Measurements from ENCODE around the gene SLC11A2. TPM values are rescaled to one million over a fixed set of nuclear protein-coding genes. Genes with fewer than 3 reads are reported as not detected.

SLC11A2 gene
- 10 to 100 TPM; 22.9 to 71.0 (median 61.4) TPM for total RNA-seq

DNA sequence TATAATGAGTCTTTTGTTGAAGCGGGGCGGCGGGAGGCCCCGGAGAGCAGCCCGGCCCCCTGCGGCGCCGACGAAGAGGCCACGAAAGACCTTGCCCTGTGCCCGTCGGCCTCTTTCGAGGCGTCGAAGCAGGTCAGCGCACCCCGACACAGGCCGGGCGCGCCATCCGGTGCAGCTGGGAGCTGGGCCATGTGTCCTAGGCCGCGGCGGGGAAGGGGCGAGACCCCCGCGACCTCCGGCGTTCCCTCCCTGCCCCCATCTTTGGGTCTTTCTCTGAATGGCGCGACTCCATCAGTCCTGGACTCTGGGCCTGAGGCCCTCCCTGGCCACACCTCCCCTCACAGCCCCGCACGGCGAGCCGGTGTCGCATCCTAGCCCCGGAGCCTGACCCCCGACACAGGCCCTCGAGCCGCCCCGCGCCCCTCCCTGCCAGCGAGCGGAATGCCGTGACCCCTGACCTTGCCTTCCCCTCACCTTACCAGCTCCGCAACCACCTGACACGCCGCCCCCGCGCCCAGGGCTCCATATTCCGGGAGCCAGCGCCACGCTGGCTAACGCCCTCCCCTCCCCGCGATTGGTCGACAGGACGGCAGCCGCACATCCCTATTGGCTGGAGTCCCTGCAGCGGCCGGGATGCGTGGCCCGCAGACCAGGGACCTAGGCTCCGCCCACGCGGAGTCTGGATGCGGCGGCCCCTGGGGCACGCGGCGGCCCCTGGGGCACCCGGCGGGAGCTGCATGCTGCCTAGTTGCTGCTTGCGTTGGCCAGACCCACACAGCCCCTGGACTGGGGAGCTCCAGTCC lies at the start of gene SLC11A2:
Gene SLC11A2 (minus strand): TSS at position 549 of the 803 bp plus-strand sequence. CDS start 15,656 bp downstream, outside the sequence.
- H3K36me3 ChIP-seq, result no peaks in the 10 kb centered on the region
- H3K27me3 ChIP-seq, result no peaks in the 10 kb centered on the region
- H3K4me1 ChIP-seq, result no peaks in the 10 kb centered on the region
- intact Hi-C loops (cut with DNase I; ENCODE audit: low total_unique reads), result no loop called here
- peak; percentile 94 for DNase-seq
- H3K4me3 ChIP-seq, result peak within 1 kb of the TSS; percentile 59 to 77
- no peaks in the 10 kb centered on the region for H3K9me3 ChIP-seq
- H3K27ac ChIP-seq, result peak within 1 kb of the TSS; percentile 85 to 87
- TF ChIP-seq POLR2A (IDR thresholded peaks at IDR 0.05), result peak; percentile 37 to 74
- TF ChIP-seq, protein P1, sequence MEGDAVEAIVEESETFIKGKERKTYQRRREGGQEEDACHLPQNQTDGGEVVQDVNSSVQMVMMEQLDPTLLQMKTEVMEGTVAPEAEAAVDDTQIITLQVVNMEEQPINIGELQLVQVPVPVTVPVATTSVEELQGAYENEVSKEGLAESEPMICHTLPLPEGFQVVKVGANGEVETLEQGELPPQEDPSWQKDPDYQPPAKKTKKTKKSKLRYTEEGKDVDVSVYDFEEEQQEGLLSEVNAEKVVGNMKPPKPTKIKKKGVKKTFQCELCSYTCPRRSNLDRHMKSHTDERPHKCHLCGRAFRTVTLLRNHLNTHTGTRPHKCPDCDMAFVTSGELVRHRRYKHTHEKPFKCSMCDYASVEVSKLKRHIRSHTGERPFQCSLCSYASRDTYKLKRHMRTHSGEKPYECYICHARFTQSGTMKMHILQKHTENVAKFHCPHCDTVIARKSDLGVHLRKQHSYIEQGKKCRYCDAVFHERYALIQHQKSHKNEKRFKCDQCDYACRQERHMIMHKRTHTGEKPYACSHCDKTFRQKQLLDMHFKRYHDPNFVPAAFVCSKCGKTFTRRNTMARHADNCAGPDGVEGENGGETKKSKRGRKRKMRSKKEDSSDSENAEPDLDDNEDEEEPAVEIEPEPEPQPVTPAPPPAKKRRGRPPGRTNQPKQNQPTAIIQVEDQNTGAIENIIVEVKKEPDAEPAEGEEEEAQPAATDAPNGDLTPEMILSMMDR (IDR thresholded peaks at IDR 0.05), result peak in 2 of 4 experiments; percentile 4 to 17

DNA sequence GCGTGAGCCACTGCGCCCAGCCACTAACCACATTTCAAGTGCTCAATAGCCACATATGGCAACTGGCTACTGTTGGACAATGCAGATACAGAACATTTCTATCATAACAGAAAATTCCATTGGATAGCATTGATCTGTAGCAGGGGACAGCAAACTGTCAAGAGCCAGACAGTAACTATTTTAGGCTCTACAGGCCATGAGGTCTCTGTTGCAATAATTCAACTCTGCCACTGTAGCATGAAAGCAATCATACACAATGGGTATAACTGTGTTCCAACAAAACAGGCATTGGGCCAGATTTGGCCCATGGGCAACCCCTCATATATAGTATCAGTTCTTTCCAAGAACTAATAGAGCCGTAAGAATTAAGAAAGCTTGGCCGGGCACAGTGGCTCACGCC lies 49.2 kb upstream of the SLC11A2 start:
- H3K4me1 ChIP-seq, result peaks cover 0 to 4% of the 10 kb centered on the region in 2 donors
- no peaks in the 10 kb centered on the region for H3K27me3 ChIP-seq
- no peak for DNase-seq
- no peak overlapping the region for H3K27ac ChIP-seq
- H3K9me3 ChIP-seq, result no peaks in the 10 kb centered on the region
- intact Hi-C loops (cut with DNase I; ENCODE audit: low total_unique reads), result no loop called here
- no peaks in the 10 kb centered on the region for H3K36me3 ChIP-seq
- H3K4me3 ChIP-seq, result no peak overlapping the region
- no peak for TF ChIP-seq POLR2A (IDR thresholded peaks at IDR 0.05)
- TF ChIP-seq, protein P1 (IDR thresholded peaks at IDR 0.05), result no peak

DNA sequence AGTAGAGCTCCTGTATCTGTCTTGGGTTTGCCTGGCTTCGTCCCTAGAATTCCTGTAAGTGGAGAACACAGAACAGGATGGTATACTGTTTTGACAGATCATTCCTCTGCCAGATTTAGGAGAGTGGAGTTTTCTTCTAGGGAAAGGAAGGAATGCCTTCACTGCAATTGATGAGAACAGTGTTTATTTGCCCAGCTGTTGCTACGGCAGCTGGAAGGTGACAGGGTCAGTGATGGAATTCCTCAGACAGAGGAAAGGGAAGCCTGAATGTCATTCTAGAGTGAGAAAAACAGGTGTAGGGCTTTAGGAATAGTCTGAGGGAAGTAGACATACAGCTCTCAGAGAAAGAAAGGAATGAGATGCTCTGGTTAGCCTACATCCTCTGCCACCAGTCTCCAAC lies 45.5 kb upstream of the SLC11A2 start:
- intact Hi-C loops (cut with DNase I; ENCODE audit: low total_unique reads), result no loop called here
- Histone ChIP-seq H3K9me3 (no peaks in the 10 kb centered on the region), H3K4me3 (no peak overlapping the region), H3K27ac (no peak overlapping the region), H3K27me3 (no peaks in the 10 kb centered on the region), H3K4me1 (peaks cover 0 to 4% of the 10 kb centered on the region in 2 donors), H3K36me3 (no peaks in the 10 kb centered on the region)
- TF ChIP-seq POLR2A (IDR thresholded peaks at IDR 0.05), result no peak
- TF ChIP-seq, protein P1 (IDR thresholded peaks at IDR 0.05), result no peak
- DNase-seq, result no peak

DNA sequence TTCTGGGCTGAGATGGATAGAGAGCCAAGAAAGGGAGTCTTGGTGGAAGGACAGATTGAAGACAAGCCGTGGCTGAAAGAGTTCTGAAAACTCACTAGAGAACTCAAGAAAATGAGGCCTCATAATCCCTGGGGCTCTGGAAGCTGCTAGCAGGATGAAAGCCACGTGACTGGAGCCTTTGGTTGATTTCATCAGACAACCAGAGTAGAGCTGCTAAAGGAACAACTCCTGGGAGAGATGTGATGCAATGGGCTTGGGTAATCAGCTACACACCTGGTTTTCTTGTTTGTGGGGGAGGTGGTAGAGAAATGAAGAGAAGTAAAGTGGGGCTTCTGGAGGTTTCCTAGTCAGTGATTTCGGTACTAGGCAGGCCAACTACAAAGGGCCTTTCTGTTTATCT lies 43.8 kb upstream of the SLC11A2 start:
- Histone ChIP-seq H3K27ac (no peak overlapping the region), H3K4me3 (no peak overlapping the region), H3K36me3 (no peaks in the 10 kb centered on the region), H3K9me3 (no peaks in the 10 kb centered on the region), H3K27me3 (no peaks in the 10 kb centered on the region), H3K4me1 (no peaks in the 10 kb centered on the region)
- no peak for TF ChIP-seq POLR2A (IDR thresholded peaks at IDR 0.05)
- intact Hi-C loops (cut with DNase I; ENCODE audit: low total_unique reads), result no loop called here
- no peak for DNase-seq

DNA sequence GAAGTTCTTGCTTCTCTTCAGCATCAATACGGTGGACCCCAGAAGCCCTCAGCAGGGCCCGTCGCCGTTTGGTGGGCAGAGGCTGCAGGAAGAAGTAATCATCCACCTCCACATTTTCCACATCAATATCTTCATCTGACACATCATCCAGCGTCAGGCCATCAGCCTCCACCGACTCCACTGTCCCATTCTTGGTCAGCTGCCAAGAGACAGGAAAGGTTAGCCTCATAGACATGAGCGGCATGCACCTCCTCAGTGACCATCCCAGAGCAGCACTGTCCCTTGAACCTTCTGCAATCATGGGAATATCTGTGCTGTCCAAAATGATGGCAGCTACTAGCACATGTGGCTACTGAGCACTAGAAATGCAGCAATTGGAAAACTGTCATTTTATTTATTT lies 41.6 kb upstream of the SLC11A2 start:
- intact Hi-C loops (cut with DNase I; ENCODE audit: low total_unique reads), result no loop called here

More for the DNA sequence above, 41.6 kb upstream of the SLC11A2 start:
- no peaks in the 10 kb centered on the region for H3K27me3 ChIP-seq
- no peaks in the 10 kb centered on the region for H3K36me3 ChIP-seq
- H3K4me1 ChIP-seq, result no peaks in the 10 kb centered on the region
- no peaks in the 10 kb centered on the region for H3K9me3 ChIP-seq
- no peak for DNase-seq
- H3K27ac ChIP-seq, result no peak overlapping the region
- TF ChIP-seq, protein P1 (IDR thresholded peaks at IDR 0.05), result no peak
- no peak for TF ChIP-seq POLR2A (IDR thresholded peaks at IDR 0.05)
- no peak overlapping the region for H3K4me3 ChIP-seq
